GM18861 (cell line): ENCODE results near the gene EHBP1.
"Not testable (repeated sequence)": the region's sequence is repeated elsewhere in the genome, so short reads cannot be mapped to it uniquely, and the experiment has no call there.

Experiments
- ATAC-seq: cut with Tn5 transposase; IDR thresholded peaks from one replicate; pipeline ENCODE4 v1.9.1; 2021; ENCODE audit not compliant: unreplicated experiment

Gene EHBP1

GRCh38 chr2:63003351-63003750 lies 297.8 kb downstream of the EHBP1 start:
- ATAC-seq, result no peak

GRCh38 chr2:63007813-63008458 lies 302.4 kb downstream of the EHBP1 start:
- no peak for ATAC-seq

- no peak for ATAC-seq
Observed at GRCh38 chr2:63008838-63009237, 303.3 kb downstream of the EHBP1 start.

GRCh38 chr2:63009490-63009889 lies 304.0 kb downstream of the EHBP1 start:
- no peak for ATAC-seq

DNA sequence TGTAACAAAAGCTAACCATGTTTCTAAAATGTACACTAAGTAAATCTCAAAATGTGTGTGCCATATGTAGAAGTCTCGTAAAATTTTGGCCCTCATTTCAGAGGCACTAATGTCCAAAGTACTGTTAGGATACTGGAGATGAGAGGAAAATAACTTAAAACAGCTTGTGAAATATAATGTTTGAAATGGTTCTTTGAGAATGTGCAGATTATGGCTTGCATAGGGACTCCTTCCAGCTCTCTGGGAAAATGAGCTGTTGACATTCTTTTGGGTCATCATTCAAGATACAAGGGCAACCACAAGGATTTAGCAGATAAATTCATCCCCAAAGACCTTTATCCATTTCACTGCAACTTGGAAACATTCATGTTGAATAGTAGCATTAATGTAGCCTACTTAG lies 307.0 kb downstream of the EHBP1 start:
- no peak for ATAC-seq

DNA sequence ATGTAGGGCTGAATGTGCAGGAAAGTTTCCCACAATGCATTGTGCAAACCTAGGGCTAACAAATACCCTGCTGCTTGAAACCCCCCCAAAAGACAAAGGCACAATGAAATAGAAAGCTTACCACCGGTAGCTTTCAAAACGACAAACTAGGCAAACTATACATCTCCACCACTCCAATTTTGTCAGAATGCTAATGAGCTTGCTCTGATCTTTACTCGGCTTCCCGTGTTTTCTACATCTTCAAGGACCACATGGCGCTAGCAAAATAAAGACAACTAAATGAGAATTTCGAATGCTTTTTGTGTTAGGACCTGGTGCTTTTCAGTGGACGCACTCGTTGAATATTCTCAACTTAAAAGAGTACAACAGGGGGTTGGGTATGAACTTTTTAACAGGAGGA lies 307.9 kb downstream of the EHBP1 start:
- ATAC-seq, result no peak

GRCh38 chr2:63015389-63015788 lies 309.9 kb downstream of the EHBP1 start:
- ATAC-seq, result no peak

- ATAC-seq, result no peak
Observed at GRCh38 chr2:63018439-63018838, 312.9 kb downstream of the EHBP1 start.

GRCh38 chr2:63019686-63020085 lies 314.2 kb downstream of the EHBP1 start:
- not testable (repeated sequence) for ATAC-seq

GRCh38 chr2:63023444-63023843 lies 317.9 kb downstream of the EHBP1 start:
- ATAC-seq, result peak; percentile 54

DNA sequence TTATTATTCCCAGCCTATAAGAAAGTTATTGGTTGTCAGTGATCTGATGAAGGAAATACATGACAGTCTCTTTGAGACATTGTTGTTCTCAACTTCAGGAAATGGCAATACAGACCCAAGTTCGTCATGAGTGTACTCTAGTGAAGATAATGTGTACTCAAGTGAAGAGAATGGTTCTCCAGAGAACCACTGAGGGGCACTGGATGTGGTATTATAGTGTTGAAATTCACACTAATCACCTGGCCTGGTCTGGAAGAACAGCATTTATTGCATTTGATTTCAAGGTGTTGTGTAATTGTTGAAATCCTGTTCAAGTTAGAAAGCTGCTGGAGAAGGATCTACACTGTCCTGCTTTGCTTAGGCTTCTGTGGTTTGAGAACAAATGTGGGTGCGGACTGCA lies 321.7 kb downstream of the EHBP1 start:
- ATAC-seq, result no peak

GRCh38 chr2:63029058-63029457 lies 323.5 kb downstream of the EHBP1 start:
- no peak for ATAC-seq

DNA sequence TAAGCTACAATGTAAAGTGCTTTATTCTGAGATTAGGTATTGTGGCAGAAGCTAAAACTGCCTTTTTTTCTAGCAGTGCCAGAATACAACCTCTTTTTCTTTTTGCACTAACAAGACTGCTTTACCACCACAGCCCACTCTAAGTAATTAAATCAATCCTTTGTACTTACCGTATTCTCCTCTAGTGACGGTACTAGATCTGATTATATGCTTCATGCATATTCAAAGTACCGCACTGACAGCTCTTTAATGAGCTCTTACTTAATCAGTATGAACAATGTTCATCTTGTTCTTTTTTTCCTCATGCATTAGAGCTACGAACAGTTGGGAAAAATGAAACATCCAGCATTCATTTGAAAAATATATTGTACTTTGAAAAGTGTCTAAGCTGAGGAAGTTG lies 329.0 kb downstream of the EHBP1 start:
- no peak for ATAC-seq

DNA sequence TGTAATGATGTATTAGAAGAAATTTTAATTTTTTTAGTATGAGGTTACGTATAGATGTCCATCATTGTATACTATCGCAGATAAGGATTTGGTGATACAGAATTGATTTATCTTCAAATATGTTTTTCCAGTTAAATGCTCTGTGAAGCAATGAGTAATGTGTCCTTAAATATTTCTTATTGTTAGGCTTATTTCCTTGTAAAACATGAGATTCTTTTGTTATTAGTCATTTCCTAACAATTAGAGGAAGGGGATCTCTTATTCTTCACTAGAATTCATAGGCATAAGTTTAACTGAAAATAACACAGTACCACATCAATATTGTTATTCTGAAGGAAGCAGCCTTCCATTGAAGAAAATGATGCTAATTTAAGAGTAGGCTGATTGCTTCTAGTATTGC lies 329.7 kb downstream of the EHBP1 start:
- ATAC-seq, result no peak

DNA sequence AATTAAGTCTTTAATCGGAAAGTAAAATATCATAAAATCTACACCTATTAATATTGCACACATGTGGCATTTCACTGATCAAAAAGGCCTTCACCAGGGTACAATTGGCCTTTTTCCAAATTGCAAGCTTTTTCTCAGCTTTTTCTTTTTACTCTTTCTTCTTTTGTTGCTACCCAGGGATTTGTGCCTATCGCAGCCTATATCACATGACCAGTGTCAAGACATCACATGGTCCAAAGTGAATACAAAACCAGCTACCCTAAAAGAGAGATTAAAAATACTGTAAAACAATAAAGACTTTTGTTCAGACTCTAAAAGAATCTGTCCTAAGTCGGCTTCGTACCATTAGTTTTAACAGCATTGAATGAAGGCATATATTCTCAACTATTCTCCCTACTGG lies 330.1 kb downstream of the EHBP1 start:
- ATAC-seq, result no peak

DNA sequence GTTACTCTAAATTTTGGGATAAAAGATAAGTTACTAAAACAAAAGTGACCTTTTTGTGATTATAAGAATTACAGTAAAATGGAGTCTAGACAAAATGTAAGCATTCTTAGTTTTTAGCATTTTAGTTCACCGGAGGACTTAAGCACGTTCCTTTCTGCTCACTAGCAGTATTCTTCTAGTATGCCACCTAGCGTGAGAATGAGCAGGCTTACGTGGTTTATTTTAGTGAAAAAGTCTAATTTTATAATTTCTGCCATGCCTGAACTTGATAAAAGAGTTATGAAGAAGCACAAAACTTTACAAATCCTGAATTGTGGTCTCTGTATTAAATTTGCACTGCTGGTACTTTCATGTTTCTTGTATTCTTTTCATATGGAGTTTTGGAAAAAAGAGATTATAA lies 332.5 kb downstream of the EHBP1 start:
- no peak for ATAC-seq

DNA sequence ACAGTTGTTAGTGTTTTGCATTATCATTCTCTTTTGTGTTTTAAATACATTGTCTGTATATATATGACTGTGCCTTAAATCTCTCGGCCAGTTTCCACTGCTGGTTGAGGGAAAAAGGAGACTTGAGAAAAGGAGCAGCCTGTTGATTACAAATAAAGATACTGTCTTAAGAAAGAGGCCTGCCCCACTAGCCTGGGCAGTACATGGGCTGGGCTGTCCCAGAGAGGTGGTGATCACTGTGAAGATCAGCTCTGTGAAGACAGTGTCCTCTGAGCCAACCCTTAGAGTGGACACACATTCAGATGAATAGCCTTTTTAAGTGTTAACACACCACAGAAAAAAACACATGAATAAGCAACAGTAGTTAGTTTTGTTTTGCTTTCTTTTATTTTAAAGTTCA lies 335.1 kb downstream of the EHBP1 start:
- ATAC-seq, result no peak

DNA sequence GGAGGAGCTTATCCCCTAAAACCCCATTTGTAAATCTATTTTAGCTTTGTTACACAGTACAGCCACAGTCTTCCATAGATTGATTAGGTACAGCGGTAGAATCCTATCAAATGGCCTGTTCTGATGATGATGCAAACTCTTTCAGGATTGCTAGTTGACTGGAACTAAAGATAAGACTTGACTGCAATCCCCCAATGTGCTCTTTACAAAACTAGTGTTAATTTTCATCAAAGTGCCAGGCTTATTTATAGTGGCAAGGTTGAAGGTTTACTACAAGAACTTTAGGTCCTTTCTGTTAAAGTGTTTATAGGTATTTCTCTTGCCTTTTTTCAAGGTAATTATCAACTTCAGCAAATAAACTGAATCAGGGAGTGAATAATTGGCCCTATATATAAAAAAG lies 336.1 kb downstream of the EHBP1 start:
- no peak for ATAC-seq

GRCh38 chr2:63044362-63045327 lies 339.1 kb downstream of the EHBP1 start:
- no peak for ATAC-seq

- no peak for ATAC-seq
Observed at GRCh38 chr2:63046552-63046951, 341.0 kb downstream of the EHBP1 start.

DNA sequence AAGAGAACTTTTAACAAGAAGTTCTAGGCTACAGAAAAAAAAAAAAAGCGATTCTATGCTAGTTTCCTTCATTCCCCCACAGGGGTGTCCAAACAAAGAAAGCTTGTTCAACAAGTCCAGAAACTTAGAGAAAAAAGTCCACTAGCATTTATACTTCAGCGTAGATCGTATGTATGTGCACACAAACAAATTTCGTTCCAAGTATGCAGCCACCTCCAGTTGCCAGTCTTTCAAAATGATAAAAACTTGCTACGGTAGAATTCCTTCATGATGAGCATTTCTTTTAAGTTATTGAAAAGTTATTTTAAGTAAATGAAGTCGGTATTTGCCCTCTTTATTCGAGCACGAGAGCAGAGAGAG lies 341.4 kb downstream of the EHBP1 start:
- ATAC-seq, result no peak
